Coronary artery (tissue), 2 donors: ENCODE measurements around the gene POU3F1.

ENCODE experiments used
- DNase-seq: peaks from one replicate; pipeline ENCODE4 v3.0.0-alpha.2; 2017; ENCODE audit warnings: low spot score
- H3K27ac ChIP-seq, 2 donors: fragments of 200-600 bp; sonication (generic); one replicate each; pipeline ENCODE4 v1.5.1; 2016 to 2019
- H3K4me3 ChIP-seq: fragments of 200-600 bp; sonication (generic); 2 replicates; pipeline ENCODE4 v1.5.1; 2016; ENCODE audit warnings: mild to moderate bottlenecking, moderate library complexity
- TF ChIP-seq, protein P1 (sequence below): fragments of 200-600 bp; sonication (generic); IDR thresholded peaks from one replicate; pipeline ENCODE4 v1.5.1; 2019; ENCODE audit warnings: antibody characterized with exemption

The POU3F1 gene

DNA sequence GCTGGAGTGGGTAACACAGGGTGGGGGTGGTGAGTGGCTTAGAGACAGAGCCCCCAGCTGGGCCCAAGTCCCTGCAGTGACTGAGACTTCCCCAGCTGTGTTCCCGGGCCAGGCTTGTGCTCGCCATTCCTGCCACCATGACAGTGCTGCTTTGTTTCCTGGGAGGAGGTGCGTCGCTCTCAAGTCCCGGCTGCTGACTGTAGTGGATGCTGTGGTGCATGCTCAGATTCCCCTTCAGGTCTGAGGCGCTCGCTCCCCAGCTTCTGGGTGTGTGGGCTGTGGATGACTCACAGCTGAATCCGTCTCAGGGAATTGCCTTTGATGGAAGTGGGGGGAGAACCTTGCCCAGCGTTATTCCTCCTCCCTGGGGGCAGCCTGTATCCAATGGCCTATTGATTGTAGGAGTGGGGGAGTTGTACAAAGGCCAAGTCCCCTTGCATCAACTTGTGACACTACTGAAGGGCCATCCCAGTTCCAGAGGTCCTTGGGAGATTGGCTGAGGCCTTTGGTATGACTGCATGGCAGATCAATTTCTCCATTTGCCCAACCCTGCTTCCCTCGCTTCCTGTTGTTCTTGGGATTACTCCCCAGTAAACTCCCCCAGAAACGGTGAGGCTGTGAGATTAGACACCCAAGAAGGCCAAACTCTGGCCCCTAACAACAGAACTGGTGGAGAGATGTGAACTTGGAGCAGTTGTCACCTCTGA, 17.8 kb upstream of the POU3F1 start:
- TF ChIP-seq, protein P1, sequence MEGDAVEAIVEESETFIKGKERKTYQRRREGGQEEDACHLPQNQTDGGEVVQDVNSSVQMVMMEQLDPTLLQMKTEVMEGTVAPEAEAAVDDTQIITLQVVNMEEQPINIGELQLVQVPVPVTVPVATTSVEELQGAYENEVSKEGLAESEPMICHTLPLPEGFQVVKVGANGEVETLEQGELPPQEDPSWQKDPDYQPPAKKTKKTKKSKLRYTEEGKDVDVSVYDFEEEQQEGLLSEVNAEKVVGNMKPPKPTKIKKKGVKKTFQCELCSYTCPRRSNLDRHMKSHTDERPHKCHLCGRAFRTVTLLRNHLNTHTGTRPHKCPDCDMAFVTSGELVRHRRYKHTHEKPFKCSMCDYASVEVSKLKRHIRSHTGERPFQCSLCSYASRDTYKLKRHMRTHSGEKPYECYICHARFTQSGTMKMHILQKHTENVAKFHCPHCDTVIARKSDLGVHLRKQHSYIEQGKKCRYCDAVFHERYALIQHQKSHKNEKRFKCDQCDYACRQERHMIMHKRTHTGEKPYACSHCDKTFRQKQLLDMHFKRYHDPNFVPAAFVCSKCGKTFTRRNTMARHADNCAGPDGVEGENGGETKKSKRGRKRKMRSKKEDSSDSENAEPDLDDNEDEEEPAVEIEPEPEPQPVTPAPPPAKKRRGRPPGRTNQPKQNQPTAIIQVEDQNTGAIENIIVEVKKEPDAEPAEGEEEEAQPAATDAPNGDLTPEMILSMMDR = no peak

GRCh38 chr1:38063616-38064015, 17.0 kb upstream of the POU3F1 start:
- no peak overlapping the region for H3K4me3 ChIP-seq
- H3K27ac ChIP-seq = no peak overlapping the region
- TF ChIP-seq, protein P1 = no peak
- DNase-seq = no peak

More for the DNA sequence above, 17.8 kb upstream of the POU3F1 start:
- no peak for DNase-seq
- Histone ChIP-seq H3K4me3 (no peak overlapping the region), H3K27ac (no peak overlapping the region)

DNA sequence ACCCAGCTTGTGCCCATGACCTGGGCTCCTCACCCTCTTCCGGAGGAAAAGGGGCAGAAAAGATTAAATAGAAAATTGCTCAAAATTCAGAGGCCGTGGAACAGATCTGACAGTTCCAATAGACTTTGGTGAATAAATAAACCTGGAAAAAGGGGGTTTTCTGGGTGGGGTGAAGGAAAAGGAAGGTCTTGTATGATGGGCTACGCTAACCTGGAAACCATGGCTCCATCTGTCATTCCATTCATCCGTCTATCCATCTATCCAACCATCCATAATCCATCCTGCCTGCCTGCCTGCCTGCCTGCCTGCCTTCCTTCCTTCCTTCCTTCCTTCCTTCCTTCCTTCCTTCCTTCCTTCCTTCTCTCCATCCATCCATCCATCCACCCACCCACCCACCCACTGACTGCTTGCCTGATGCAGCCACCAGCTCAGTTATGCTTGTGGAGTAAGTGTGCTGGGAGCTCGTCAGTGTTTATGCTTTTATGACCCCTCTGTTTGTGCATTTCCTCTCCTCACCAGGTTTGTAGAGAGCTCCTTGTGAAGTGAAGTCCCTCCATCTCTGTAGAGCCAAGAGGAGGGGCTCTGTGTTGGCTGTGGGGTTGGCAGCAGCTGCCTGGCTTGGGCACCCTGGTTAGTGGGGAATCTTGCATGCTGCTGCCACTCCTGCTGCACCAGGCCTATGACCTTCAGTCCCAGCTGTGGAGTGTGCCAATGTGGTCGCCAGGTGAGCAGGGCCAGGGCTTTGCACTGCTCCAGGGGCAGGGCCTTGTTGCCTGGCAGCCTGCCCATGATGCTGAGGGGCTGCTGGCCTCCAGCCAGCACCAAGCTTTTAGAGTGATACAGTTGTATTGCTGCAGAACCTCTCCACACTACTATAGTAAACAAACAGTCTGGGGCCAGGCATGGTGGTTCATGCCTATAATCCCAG, 16.0 kb upstream of the POU3F1 start:
- TF ChIP-seq, protein P1 = no peak
- DNase-seq = no peak
- Histone ChIP-seq H3K27ac (no peak overlapping the region), H3K4me3 (no peak overlapping the region)

DNA sequence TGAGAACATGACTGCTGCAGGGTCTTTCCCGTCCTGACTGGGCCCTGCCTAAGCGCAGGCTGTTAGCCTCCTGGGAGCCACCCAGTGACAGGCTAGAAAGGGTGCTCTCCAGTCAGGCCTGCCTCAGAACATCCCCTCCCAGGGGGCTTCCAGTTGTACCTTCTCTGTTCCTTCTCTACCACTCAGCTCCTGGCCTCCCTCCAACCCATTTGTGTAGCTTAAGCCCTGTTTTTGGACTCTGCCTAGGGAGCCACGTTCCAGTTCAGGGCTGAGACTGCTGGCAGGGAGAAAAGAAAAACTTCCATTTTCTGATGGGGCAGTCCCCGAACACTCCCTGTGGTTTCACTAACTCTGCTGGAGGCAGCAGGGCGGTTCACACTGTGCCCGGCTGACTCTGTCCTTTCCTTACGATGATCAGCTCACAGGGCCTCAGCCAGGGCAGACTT, 15.3 kb upstream of the POU3F1 start:
- no peak overlapping the region for H3K27ac ChIP-seq
- TF ChIP-seq, protein P1 = no peak
- no peak overlapping the region for H3K4me3 ChIP-seq
- DNase-seq = no peak

- H3K27ac ChIP-seq = no peak overlapping the region
- no peak overlapping the region for H3K4me3 ChIP-seq
- TF ChIP-seq, protein P1 = no peak
- DNase-seq = no peak
Measured at GRCh38 chr1:38061290-38061689, 14.7 kb upstream of the POU3F1 start.

GRCh38 chr1:38060498-38060897, 13.9 kb upstream of the POU3F1 start:
- H3K4me3 ChIP-seq = no peak overlapping the region
- H3K27ac ChIP-seq = no peak overlapping the region
- TF ChIP-seq, protein P1 = no peak
- no peak for DNase-seq
